Measurements from ENCODE around the gene IMPG1. TPM values are rescaled to one million over a fixed set of nuclear protein-coding genes. Genes with fewer than 3 reads are reported as not detected.

Gene IMPG1, protein sequence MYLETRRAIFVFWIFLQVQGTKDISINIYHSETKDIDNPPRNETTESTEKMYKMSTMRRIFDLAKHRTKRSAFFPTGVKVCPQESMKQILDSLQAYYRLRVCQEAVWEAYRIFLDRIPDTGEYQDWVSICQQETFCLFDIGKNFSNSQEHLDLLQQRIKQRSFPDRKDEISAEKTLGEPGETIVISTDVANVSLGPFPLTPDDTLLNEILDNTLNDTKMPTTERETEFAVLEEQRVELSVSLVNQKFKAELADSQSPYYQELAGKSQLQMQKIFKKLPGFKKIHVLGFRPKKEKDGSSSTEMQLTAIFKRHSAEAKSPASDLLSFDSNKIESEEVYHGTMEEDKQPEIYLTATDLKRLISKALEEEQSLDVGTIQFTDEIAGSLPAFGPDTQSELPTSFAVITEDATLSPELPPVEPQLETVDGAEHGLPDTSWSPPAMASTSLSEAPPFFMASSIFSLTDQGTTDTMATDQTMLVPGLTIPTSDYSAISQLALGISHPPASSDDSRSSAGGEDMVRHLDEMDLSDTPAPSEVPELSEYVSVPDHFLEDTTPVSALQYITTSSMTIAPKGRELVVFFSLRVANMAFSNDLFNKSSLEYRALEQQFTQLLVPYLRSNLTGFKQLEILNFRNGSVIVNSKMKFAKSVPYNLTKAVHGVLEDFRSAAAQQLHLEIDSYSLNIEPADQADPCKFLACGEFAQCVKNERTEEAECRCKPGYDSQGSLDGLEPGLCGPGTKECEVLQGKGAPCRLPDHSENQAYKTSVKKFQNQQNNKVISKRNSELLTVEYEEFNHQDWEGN
- not detected in 2 replicates for total RNA-seq

DNA sequence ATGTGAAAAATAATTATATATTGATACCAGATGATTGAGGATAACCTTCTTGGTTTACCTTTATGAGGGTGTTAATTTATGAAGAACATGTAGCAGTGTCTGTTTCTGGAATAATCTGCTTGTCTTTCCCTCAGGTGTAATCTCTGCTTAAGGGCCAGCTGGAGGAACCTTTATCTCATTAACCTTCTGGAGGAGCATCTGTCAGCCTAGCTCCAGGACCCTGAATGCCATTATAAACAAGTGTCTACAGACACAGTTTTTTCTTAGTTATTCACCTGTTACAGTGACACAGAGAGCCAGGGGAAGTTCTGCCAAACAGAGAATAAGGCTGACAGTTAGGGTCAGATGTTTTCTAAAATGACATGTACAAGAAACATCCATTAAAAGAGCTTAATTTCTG is at the start of gene IMPG1:
IMPG1 (minus strand) TSS at position 101 of the 400 bp plus-strand sequence. CDS start 174 bp downstream, outside the sequence.

All from bladder microvascular endothelial cell (primary cell).